ENCODE results near the gene CTDSP2.

The CTDSP2 gene

DNA sequence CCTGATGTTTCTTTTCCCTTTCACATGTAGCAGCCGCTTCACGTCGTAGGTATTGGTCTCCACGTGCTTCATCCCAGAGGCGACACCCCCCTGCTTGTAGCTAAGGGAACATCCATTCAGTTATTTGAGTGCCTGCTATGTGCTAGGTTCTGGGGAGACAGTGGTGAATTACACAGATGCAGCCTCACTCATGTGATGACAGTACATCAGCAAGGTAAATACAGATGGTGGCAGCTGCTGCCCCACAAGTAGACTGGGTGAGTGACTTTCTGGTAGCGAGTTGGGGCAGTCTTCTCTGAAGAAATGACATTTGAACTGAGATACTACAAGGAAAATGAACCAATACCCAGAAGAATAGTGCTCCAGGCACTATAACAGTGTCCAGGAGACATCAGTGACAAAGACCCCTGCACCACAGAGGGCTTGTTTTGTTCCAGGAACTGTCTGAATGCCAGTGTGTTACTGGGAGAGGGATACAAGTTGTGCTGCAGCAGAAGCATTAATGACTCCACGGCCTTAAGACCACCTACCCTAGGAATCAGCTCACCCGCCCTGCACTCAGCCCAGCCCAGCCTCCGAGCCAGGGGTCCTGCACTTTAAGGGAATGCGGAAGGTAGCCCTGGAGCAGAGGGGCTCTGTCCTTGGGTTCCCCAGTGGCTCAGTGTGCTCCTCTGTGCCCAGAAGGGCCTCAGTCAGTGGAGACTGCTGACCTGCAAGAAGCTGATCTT is 35.3 kb downstream of the CTDSP2 start:
- Histone ChIP-seq H3K36me3 (peaks cover 54% of the 10 kb centered on the region), H3K27ac (no peak overlapping the region), H3K4me3 (ENCODE audit: low read depth in 1 of 2, low read length in 1 of 2) (no peak overlapping the region), H3K9me3 (no peaks in the 10 kb centered on the region), H3K27me3 (no peaks in the 10 kb centered on the region), H3K4me1 (ENCODE audit: control insufficient read depth in 1 of 2, insufficient read depth in 1 of 2, low read depth in 1 of 2, low read length in 1 of 2) (peaks cover 5 to 6% of the 10 kb centered on the region in 2 experiments)
- TF ChIP-seq, protein P1, sequence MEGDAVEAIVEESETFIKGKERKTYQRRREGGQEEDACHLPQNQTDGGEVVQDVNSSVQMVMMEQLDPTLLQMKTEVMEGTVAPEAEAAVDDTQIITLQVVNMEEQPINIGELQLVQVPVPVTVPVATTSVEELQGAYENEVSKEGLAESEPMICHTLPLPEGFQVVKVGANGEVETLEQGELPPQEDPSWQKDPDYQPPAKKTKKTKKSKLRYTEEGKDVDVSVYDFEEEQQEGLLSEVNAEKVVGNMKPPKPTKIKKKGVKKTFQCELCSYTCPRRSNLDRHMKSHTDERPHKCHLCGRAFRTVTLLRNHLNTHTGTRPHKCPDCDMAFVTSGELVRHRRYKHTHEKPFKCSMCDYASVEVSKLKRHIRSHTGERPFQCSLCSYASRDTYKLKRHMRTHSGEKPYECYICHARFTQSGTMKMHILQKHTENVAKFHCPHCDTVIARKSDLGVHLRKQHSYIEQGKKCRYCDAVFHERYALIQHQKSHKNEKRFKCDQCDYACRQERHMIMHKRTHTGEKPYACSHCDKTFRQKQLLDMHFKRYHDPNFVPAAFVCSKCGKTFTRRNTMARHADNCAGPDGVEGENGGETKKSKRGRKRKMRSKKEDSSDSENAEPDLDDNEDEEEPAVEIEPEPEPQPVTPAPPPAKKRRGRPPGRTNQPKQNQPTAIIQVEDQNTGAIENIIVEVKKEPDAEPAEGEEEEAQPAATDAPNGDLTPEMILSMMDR (IDR thresholded peaks at IDR 0.05): no peak

DNA sequence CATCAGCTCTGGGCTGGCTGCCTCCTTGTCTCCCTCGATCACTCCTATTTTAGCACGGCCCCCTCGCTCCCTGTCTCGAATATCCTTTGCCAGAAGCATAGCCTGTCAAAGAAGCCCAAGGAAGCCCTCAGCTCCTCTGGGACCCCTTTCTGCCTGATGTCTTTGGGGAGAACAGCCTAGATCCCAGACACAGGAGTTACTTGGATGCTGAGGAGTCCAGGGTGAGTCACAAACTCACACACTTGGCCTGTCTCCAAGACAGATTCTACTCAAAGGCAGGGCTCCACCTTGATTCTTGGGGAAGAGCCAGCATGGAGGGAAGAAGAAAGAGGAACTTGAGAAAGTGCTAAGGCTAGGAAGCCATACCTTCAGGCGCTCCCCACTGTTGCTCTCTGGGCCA is 36.1 kb downstream of the CTDSP2 start:
- no peaks in the 10 kb centered on the region for H3K27me3 ChIP-seq
- H3K36me3 ChIP-seq: peaks cover 54% of the 10 kb centered on the region
- TF ChIP-seq, protein P1 (IDR thresholded peaks at IDR 0.05): no peak
- no peaks in the 10 kb centered on the region for H3K9me3 ChIP-seq
- H3K4me3 ChIP-seq (ENCODE audit: low read depth in 1 of 2, low read length in 1 of 2): no peak overlapping the region
- no peak overlapping the region for H3K27ac ChIP-seq
- H3K4me1 ChIP-seq (ENCODE audit: control insufficient read depth in 1 of 2, insufficient read depth in 1 of 2, low read depth in 1 of 2, low read length in 1 of 2): no peaks in the 10 kb centered on the region

DNA sequence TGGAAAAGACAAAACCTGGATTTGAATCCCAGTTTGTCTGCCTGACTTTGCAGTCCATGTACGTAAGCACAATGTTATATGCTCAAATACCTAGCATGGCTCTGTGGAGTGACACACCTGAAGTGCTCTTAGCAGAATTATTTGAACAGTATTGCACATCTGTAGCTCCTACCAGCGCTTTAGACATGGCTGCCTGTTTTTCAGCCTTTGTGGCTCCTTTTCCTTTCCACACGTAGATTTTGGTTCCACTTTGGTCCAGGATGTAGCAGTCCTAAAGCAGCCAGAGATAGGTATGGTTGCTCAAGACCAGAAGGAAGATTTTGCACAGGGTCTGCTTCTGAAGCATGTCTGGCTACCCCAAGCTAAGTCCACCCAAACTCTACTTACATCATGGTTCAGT is 37.1 kb downstream of the CTDSP2 start:
- Histone ChIP-seq H3K9me3 (no peaks in the 10 kb centered on the region), H3K4me1 (ENCODE audit: control insufficient read depth in 1 of 2, insufficient read depth in 1 of 2, low read depth in 1 of 2, low read length in 1 of 2) (no peaks in the 10 kb centered on the region), H3K27ac (no peak overlapping the region), H3K4me3 (ENCODE audit: low read depth in 1 of 2, low read length in 1 of 2) (no peak overlapping the region), H3K36me3 (peaks cover 54% of the 10 kb centered on the region), H3K27me3 (no peaks in the 10 kb centered on the region)
- TF ChIP-seq, protein P1 (IDR thresholded peaks at IDR 0.05): no peak

DNA sequence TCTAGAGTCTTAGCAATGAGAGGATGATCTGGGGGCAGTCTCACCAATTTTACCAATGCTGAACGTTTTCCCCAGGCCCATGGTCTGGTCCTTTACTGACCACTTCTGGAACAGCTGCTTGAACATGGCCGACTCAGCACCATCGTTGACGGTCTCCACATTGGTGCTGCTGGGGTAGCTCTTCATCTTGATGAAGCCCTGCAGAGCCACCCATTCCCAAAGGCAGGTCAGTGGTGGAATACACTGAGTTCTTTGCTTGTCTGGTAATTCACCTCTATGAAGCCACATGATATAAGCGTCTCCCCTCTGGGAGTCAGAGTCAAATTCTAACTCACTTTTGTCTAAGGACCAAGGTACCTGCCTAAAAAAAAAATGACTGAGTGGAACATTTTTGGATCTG is 38.2 kb downstream of the CTDSP2 start:
- H3K4me1 ChIP-seq (ENCODE audit: control insufficient read depth in 1 of 2, insufficient read depth in 1 of 2, low read depth in 1 of 2, low read length in 1 of 2): no peaks in the 10 kb centered on the region
- no peak overlapping the region for H3K27ac ChIP-seq
- H3K27me3 ChIP-seq: no peaks in the 10 kb centered on the region
- H3K36me3 ChIP-seq: peaks cover 63% of the 10 kb centered on the region
- TF ChIP-seq, protein P1 (IDR thresholded peaks at IDR 0.05): no peak
- no peaks in the 10 kb centered on the region for H3K9me3 ChIP-seq
- no peak overlapping the region for H3K4me3 ChIP-seq (ENCODE audit: low read depth in 1 of 2, low read length in 1 of 2)

DNA sequence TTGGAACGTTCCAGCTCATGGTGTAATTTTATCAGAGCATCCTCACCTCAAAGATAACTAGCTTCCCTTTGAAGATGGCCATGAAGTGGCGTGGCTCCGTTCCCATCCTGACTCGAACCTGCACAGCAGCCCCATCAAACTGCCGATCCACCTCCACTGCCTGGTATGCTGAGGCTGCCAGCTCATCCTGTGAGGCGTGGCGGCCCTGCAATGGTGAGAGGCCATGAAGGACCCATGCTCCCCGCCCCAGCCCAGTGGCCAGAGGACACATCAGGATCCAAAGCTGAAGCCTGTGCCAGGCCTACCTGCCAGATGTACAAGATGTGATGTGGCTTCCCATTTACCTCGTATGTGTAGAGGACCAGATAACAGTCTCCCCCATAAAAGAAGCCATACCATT is 39.2 kb downstream of the CTDSP2 start:
- H3K27ac ChIP-seq: no peak overlapping the region
- TF ChIP-seq, protein P1 (IDR thresholded peaks at IDR 0.05): no peak
- H3K36me3 ChIP-seq: peaks cover 74% of the 10 kb centered on the region
- H3K9me3 ChIP-seq: no peaks in the 10 kb centered on the region
- H3K27me3 ChIP-seq: no peaks in the 10 kb centered on the region
- no peaks in the 10 kb centered on the region for H3K4me1 ChIP-seq (ENCODE audit: control insufficient read depth in 1 of 2, insufficient read depth in 1 of 2, low read depth in 1 of 2, low read length in 1 of 2)
- no peak overlapping the region for H3K4me3 ChIP-seq (ENCODE audit: low read depth in 1 of 2, low read length in 1 of 2)

All from neutrophil (primary cell).